ENCODE measurements around the gene TNFRSF8.
"Not testable (repeated sequence)": the region's sequence is repeated elsewhere in the genome, so short reads cannot be mapped to it uniquely, and the experiment has no call there.

TNFRSF8 gene

DNA sequence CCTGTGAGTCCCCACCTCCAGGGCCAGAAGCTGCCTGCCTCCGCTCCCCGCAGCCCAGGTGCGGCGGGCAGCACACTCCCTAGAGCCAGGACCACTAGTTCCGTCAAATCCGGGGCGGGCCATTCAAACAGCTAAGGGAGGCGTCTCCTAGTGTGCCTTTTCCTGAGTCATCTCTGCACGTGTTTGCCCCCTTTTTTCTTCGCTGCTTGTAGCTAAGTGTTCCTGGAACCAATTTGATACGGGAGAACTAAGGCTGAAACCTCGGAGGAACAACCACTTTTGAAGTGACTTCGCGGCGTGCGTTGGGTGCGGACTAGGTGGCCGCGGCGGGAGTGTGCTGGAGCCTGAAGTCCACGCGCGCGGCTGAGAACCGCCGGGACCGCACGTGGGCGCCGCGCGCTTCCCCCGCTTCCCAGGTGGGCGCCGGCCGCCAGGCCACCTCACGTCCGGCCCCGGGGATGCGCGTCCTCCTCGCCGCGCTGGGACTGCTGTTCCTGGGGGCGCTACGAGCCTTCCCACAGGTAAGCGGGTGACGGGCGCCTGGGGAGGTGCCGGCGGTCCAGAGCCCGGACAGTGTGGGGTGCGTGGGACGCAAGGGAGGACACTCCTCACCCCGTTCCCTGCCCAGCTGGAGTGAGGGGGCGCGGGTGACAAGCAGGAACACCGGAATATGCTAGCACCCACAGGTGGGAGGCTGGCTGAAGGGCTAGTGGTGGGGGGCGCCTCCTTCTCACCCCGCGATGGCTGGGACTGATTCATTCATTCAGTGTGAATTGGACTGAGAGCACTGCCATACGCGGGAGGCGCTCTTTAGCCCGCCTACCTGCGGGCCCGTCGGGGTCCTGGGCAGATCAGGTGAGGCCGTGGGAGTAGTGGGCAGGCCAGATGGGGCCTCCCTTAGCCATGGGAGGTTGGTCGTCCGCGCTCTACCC is at the start of gene TNFRSF8:
TSS of gene TNFRSF8 (plus strand) at position 163 of the 932 bp plus-strand sequence. CDS start at position 459, 296 bp downstream.
- DNase-seq, result no peak

DNA sequence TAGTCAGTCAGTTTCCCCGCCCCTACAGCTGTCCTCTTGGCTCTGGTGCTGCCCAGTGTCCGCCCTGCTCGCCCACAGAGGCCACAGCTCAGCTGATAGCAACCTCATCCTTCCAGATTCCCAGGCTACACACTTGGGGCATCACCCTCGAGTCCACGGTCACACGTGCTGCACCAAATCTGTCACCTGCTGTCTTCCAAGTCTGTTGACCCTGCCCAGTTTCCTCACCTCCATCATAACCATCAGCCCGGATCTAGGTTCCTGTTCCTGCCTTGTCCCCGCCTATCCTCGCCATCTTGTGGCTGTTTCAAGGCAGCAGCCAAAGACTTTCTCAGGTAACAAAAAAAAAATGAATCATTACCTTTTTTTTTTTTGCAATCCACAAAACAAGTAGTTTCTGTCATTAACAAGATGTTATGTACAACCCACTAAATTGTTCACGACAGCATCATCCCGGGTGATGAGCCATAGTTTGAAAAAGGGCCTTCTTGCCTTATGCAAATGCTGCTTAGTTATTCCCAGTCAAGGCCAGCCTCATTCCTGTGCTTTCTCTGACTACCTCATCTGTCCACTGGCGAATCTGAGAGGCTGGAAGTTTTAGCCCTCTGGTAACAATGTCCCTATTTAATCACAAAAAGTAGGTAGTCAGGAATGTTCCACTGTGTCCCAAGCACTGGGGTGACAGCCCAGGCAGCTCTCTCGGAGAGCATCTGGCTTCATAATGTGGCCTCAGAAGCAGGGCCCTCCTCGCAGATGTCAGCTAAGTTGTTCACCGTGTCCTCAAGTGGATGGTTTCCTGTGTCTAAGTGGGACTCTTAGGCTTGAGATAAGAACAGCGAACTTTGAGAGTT is 48.7 kb upstream of the TNFRSF8 start:
- no peak for DNase-seq

DNA sequence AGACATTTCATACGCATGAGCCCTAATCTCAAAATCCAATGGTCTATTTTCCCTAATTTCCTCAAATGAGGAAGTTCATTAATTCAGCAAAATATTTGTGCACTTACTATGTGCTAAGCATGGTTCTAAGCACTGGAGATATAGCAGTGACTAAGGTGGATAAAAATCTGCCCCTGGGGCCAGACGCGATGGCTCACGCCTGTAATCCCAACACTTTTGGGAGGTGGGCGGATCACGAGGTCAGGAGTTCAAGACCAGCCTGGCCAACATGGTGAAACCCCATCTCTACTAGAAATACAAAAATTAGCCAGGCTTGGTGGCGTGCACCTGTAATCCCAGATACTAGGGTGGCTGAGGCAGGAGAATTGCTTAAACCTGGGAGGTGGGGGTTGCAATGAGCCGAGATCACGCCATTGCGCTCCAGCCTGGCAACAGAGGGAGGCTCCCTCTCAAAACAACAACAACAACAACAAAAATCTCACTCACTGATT is 48.1 kb upstream of the TNFRSF8 start:
- DNase-seq, result no peak

GRCh38 chr1:12015499-12015898 is 47.6 kb upstream of the TNFRSF8 start:
- no peak for DNase-seq

DNA sequence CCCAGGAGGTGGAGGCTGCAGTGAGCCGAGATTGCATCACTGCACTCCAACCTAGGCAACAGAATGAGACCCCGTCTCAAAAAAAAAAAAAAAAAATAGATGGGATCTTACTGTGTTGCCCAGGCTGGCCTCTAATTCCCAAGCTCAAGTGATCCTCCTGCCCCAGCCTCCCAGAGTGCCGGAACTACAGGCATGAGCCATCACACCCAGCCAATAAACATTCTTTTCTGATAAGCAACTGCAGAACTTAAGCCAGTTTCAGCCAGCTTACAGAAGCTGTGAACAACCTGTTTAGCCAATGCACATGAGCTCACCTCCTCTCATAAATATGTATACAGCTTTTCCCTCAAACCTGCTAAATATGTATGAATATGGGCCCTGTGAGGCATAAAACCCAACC is 46.9 kb upstream of the TNFRSF8 start:
- no peak for DNase-seq

GRCh38 chr1:12019858-12020509 is 43.1 kb upstream of the TNFRSF8 start:
- DNase-seq, result no peak

GRCh38 chr1:12021616-12022015 is 41.5 kb upstream of the TNFRSF8 start:
- DNase-seq, result no peak

- no peak for DNase-seq
Measured at GRCh38 chr1:12022036-12022435, 41.1 kb upstream of the TNFRSF8 start.

DNA sequence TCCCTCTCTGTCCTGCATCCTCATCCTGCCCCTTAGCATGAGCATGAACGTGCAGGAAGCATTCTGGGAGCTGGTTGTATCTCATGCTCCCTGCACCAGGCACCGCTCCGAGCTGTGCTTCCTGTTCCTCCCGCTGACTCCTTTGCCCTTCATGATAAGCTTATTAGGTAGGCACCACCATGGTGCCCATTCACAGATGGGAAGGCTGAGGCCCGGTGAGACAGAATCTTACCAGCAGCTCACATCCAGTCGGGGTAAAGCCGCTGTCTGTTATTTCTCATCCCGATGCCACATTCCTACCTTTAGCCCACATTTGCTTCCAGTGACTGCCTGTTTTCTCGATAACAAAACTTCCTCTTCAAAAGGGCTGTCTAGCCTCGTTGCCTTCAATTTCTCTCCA is 36.5 kb upstream of the TNFRSF8 start:
- no peak for DNase-seq

DNA sequence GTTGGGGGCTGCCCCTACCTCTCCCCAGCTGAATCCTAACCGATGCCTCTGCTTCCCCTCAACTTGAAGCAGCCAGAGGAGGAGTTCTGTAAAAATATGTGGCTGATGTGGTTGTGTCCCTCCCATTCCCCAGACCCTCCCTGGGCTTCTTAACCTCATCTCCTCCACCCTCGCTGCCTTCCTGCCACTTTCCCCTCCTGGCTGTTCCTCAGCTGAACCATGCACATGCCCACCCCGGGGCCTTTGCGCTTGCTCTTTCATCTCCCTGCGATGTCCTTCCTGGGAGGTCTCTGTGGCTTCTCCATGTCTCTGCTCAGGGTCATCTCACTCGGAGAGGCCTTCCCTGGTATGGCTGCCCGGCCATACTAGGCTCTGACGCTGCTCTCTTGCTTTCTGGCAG is 34.9 kb upstream of the TNFRSF8 start:
- no peak for DNase-seq

DNA sequence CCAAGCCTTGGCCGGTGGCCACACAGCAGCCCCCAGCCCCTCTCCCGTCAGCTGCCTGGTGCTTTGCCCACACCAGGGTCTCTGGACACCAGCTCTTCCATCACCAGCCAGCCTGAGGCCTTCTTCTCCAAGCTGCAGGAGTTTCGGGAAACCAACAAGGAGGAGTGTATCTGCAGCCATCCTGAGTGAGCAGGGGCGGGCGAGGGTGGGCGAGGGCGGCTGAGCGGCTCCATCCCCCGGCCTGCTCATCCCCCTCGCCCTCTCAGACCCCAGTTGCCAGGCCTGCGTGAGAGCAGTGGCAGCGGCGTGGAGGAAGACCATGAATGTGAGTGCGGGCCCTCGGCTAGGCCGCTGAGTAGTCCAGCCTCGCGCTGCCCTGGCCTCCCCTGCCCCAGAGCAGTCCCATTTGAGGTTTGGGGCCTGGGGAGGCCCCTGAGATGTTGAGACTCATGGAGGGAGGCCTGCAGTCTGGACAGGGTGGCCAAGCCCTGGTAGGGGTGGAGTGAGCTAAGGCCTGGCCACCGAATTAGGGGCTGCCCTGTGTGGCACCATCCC is 34.1 kb upstream of the TNFRSF8 start:
- no peak for DNase-seq

- no peak for DNase-seq
Measured at GRCh38 chr1:12029720-12030339, 33.3 kb upstream of the TNFRSF8 start.

- DNase-seq, result no peak
Measured at GRCh38 chr1:12031039-12031980, 31.8 kb upstream of the TNFRSF8 start.

- DNase-seq, result no peak
Measured at GRCh38 chr1:12032161-12032621, 30.9 kb upstream of the TNFRSF8 start.

GRCh38 chr1:12033441-12033840 is 29.7 kb upstream of the TNFRSF8 start:
- DNase-seq, result not testable (repeated sequence)

DNA sequence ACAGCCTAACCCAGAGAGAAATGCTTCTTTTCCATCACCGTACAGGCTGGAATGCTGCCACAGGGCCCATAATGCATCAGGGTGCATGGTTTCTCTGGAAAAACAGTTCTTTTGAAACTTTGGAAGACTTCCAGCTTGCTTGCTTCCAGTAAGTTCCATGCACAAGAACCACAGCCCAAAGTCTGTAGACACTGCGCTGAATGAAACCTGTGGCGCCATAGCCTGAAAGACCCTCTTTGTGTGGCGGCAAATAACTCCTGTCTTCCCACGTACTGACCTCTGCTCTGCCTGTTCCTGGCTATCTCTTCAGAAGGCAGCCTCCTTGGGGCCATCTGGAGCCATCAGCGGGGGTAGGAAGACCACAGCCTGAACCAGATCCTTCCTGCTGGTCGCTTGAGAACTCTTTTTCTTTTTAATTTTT is 28.7 kb upstream of the TNFRSF8 start:
- no peak for DNase-seq

- DNase-seq, result no peak
Measured at GRCh38 chr1:12035312-12035711, 27.8 kb upstream of the TNFRSF8 start.

GRCh38 chr1:12037486-12038355 is 25.4 kb upstream of the TNFRSF8 start:
- DNase-seq, result no peak

DNA sequence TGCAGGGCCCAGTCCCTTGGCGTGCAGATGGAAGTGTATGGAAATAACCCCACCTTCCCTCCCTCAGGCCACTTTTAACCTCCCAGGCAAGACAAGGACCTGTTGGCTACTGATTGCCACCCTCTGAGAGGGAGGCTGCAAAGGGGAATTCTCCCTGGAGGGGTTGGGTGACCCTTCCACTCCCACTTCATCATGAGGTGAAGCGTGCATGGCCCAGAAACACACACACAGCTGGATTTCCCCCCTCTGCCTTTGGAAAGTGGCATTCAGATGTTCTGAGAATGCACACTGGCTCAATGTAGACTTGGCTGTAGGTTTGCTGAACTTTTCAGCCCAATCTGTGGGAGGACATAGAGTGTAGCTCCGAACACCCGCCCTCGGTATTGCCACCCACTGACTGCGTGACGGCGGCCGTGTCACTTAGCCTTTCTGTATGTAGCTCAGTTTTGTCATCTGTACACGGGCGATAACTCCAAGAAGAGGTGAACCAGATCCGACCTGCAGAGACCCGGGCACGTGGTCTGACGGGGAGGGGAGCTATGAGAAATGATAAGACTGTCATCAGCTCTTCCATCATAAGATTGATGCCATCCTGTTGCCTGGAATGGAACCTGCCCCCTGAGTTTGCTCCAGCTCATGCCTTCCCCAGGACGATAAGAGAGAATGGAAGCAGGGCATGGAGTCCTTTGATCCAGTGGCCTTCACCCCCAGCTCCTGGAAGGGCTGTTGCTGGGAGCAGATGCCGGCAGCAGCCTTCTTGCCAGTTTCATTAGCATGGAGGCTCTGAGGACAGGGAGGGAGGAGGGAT is 24.5 kb upstream of the TNFRSF8 start:
- DNase-seq, result no peak
